Measurements from ENCODE around the gene MACO1.
"Not testable (repeated sequence)": the region's sequence is repeated elsewhere in the genome, so short reads cannot be mapped to it uniquely, and the experiment has no call there.

MACO1 gene, protein sequence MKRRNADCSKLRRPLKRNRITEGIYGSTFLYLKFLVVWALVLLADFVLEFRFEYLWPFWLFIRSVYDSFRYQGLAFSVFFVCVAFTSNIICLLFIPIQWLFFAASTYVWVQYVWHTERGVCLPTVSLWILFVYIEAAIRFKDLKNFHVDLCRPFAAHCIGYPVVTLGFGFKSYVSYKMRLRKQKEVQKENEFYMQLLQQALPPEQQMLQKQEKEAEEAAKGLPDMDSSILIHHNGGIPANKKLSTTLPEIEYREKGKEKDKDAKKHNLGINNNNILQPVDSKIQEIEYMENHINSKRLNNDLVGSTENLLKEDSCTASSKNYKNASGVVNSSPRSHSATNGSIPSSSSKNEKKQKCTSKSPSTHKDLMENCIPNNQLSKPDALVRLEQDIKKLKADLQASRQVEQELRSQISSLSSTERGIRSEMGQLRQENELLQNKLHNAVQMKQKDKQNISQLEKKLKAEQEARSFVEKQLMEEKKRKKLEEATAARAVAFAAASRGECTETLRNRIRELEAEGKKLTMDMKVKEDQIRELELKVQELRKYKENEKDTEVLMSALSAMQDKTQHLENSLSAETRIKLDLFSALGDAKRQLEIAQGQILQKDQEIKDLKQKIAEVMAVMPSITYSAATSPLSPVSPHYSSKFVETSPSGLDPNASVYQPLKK

DNA sequence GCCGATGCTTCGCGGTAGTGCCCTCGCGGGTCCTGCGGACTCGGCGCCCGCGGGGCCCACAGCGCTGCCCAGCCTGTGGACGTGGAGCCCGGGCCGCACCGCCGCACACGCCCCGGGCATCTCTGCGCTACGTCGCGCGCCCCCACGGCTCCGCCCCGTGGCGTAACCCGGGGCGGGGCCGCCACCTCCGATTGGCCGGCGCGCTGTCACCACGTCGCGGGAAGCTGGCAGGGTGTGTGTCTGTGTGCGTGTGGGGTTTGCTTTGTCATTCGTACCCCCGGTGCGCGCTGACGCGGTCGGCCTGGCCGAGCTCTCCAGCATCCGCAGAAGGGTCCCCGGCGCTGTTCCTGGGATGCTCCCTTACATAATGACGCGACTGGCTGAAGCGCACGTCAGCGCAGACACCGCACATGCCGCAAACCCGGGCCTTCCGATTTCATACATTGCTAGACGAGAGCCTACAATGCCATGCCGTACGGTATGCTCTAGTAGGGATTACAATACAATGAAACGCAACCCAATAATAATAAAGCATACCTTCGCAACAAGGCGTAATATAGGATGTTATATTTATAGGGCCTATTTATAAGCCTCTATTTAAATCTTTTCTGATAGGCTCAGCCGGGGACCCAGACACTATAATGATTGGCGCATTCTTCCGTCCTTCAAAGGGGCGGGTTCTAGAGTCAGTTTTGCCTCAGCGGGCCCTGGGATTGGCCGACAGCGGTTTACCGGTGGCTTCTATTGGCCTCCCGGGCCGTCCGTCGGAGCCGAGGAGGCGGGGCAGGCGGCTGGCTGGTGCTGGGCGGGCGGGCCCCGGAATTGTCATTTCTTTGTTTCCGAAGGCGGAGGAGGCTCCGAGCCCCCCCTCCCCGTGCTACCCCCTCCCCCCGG is at the start of gene MACO1:
TSS of gene MACO1 (plus strand) at position 825 of the 894 bp plus-strand sequence. CDS start 202 bp downstream, outside the sequence.
- H3K36me3 ChIP-seq (ENCODE audit: control insufficient read depth, insufficient read depth, low read length): no peaks in the 10 kb centered on the region
- peak; percentile 93 for DNase-seq (ENCODE audit: extremely low read depth, insufficient read length)
- no peaks in the 10 kb centered on the region for H3K27me3 ChIP-seq (replicated peaks; ENCODE audit: control insufficient read depth, insufficient read depth, low read length)
- TF ChIP-seq, protein P1, sequence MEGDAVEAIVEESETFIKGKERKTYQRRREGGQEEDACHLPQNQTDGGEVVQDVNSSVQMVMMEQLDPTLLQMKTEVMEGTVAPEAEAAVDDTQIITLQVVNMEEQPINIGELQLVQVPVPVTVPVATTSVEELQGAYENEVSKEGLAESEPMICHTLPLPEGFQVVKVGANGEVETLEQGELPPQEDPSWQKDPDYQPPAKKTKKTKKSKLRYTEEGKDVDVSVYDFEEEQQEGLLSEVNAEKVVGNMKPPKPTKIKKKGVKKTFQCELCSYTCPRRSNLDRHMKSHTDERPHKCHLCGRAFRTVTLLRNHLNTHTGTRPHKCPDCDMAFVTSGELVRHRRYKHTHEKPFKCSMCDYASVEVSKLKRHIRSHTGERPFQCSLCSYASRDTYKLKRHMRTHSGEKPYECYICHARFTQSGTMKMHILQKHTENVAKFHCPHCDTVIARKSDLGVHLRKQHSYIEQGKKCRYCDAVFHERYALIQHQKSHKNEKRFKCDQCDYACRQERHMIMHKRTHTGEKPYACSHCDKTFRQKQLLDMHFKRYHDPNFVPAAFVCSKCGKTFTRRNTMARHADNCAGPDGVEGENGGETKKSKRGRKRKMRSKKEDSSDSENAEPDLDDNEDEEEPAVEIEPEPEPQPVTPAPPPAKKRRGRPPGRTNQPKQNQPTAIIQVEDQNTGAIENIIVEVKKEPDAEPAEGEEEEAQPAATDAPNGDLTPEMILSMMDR (IDR thresholded peaks at IDR 0.05; ENCODE audit: insufficient read depth, low read length, poor library complexity, severe bottlenecking): no peak
- peak within 1 kb of the TSS; percentile 85 for H3K4me3 ChIP-seq (replicated peaks; ENCODE audit: low read depth, low read length)

DNA sequence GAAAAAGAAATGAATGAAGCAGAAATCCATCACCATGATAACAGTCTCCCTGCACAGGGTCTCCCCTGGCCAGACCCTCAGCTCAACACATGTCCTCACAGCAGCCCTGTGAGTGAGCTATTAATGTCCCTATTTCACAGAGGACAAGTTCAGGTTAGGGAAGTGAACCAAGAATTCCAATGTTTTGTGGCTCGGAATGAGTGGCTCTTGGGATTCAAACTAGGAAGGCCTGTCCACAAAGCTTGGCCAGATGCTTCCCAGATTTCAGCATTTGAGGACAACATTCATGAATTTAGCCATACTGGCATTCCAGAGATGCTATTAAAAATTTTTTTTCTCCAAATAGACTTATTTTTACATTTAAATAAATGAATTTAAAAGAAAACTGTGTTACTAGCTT is 48.2 kb upstream of the MACO1 start:
- not testable (repeated sequence) for H3K27me3 ChIP-seq (replicated peaks; ENCODE audit: control insufficient read depth, insufficient read depth, low read length); H3K4me3 ChIP-seq (replicated peaks; ENCODE audit: low read depth, low read length); H3K36me3 ChIP-seq (ENCODE audit: control insufficient read depth, insufficient read depth, low read length); DNase-seq (ENCODE audit: extremely low read depth, insufficient read length)

DNA sequence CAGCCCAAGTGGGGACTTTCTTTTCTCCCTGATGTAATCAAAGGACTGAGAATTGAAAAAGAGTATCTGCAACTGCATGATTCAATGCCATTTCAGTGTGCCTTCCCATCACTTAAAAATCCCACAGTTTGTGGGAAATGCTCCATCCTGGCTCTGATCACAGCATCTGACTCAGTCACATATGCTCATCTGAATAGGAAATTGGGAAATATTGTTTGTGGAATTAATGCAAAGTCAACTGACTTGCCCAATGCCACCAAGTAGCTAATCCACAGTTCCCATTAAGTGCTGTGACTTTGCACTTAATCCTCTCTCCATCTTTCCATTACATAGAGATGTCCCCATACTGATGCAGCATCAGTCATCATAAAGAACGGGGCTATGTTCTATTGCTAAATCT is 47.6 kb upstream of the MACO1 start:
- not testable (repeated sequence) for H3K36me3 ChIP-seq (ENCODE audit: control insufficient read depth, insufficient read depth, low read length); H3K27me3 ChIP-seq (replicated peaks; ENCODE audit: control insufficient read depth, insufficient read depth, low read length); DNase-seq (ENCODE audit: extremely low read depth, insufficient read length); H3K4me3 ChIP-seq (replicated peaks; ENCODE audit: low read depth, low read length)

DNA sequence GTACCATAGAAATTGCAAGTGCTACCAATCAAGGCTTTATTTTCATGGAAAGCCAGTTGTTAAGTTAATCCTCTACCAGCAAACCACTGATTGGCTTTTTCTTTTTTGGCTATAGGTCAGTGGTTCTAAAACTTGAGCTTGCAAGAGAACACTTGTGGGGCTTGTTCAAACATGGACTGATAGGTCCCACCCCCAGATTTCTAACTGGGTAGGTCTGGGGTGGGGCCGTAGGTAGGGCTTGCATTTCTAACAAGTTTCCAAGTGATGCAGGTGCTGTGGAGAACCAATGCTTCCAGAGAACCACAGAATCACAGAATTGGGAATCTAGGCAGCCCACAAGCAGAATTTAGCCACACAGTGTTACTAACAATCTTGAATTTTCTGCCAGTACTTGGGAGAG is 46.8 kb upstream of the MACO1 start:
- DNase-seq (ENCODE audit: extremely low read depth, insufficient read length); H3K4me3 ChIP-seq (replicated peaks; ENCODE audit: low read depth, low read length); H3K27me3 ChIP-seq (replicated peaks; ENCODE audit: control insufficient read depth, insufficient read depth, low read length); H3K36me3 ChIP-seq (ENCODE audit: control insufficient read depth, insufficient read depth, low read length): not testable (repeated sequence)

DNA sequence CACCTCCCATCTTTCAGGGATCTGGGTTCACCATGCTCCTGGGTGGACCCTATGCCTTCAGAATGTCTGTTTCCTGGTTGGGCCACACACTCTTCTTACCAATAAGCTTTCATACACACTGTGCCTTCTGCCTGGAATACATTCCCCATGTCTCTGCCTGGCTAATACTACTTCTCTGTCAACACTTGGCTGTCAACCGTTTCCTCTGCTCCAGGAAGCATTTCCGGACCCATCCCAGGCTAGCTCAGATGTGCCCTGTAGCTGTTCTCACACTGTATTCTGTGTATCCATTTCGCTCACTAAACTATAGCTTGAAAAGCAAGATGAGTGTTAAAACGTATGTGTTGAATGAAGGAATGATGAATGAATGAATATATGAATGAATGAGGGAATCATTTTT is 43.6 kb upstream of the MACO1 start:
- not testable (repeated sequence) for H3K27me3 ChIP-seq (replicated peaks; ENCODE audit: control insufficient read depth, insufficient read depth, low read length); DNase-seq (ENCODE audit: extremely low read depth, insufficient read length); H3K36me3 ChIP-seq (ENCODE audit: control insufficient read depth, insufficient read depth, low read length); H3K4me3 ChIP-seq (replicated peaks; ENCODE audit: low read depth, low read length)

DNA sequence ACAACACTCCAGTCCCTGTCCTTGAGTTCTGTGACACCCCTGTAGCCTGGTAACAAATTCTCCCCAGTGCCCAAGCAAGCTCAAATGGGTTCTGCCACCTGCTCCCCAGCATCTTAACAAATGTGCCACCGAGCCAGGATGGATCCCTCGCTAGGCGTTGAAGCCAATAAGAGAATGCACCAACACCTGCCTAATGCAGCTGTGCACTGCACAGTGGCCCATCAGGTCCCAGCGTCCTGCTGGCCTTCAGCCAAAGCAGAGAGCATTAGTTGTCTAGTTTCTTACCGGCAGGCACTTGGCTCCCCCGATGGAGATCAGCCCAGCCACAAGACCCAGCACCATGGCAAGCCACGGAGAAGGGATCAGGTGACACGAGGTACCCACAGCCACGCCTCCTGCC is 42.0 kb upstream of the MACO1 start:
- not testable (repeated sequence) for H3K27me3 ChIP-seq (replicated peaks; ENCODE audit: control insufficient read depth, insufficient read depth, low read length); H3K4me3 ChIP-seq (replicated peaks; ENCODE audit: low read depth, low read length)

DNA sequence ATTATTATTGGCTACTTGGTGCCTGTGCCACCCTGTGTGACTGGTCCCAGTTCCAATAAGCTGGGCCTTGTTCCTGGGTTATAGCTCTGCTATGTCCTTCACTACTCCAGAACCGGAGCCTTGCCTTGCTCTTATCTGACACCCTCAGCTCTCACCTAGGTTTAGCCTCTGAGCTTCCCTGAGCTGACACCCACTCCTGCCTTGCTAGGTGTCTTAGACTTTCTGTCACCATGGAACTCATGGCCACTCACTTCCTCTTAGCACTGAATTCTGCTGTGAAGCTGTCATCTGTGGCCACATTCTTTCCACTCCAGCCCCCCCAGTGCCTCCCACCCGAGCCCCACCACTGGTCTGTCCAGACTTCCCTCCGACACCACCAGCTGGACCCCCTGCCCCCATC is 41.0 kb upstream of the MACO1 start:
- not testable (repeated sequence) for H3K36me3 ChIP-seq (ENCODE audit: control insufficient read depth, insufficient read depth, low read length); H3K27me3 ChIP-seq (replicated peaks; ENCODE audit: control insufficient read depth, insufficient read depth, low read length); H3K4me3 ChIP-seq (replicated peaks; ENCODE audit: low read depth, low read length); DNase-seq (ENCODE audit: extremely low read depth, insufficient read length)

More for the DNA sequence above, 42.0 kb upstream of the MACO1 start:
- H3K36me3 ChIP-seq (ENCODE audit: control insufficient read depth, insufficient read depth, low read length); DNase-seq (ENCODE audit: extremely low read depth, insufficient read length): not testable (repeated sequence)

DNA sequence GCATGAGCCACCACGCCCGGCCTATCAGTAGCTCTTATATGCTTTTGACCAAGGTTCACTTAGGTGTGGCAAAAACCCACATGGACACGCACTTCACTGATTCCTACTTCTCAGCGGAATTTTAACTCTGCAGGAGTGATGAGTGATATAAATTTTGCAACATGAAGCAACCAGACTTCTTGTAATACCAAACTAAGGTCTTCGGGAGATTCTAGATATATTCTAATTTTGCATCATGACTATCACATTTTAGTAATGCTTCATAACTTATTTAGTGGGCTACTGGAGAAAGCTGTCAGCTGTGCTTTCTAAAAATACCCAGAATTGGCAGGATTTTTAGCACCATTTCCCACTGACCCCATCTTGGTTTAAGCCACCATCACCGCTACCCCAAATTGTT is 37.9 kb upstream of the MACO1 start:
- no peaks in the 10 kb centered on the region for H3K27me3 ChIP-seq (replicated peaks; ENCODE audit: control insufficient read depth, insufficient read depth, low read length)
- H3K4me3 ChIP-seq (replicated peaks; ENCODE audit: low read depth, low read length): no peak overlapping the region
- TF ChIP-seq, protein P1 (IDR thresholded peaks at IDR 0.05; ENCODE audit: insufficient read depth, low read length, poor library complexity, severe bottlenecking): no peak
- no peak for DNase-seq (ENCODE audit: extremely low read depth, insufficient read length)
- H3K36me3 ChIP-seq (ENCODE audit: control insufficient read depth, insufficient read depth, low read length): no peaks in the 10 kb centered on the region

DNA sequence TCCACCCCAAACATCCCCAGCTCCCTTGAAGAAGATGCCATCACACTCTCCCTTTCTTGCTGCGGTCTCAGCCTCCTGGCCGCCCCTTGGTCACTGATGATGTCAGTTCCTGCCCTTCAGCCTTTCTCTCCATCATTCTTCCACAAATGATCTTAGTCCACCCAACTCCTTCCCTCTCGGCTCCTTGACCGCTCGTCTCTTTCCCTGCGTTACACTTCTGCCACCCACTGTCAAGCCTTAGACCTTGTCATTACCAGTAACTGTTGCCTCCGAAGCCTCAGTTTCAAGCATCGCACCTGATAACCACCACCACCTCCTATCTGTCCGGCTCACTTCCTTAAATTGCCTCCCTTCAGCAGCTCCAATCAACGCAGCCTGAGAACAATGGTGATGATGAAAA is 33.1 kb upstream of the MACO1 start:
- not testable (repeated sequence) for H3K36me3 ChIP-seq (ENCODE audit: control insufficient read depth, insufficient read depth, low read length); DNase-seq (ENCODE audit: extremely low read depth, insufficient read length); H3K4me3 ChIP-seq (replicated peaks; ENCODE audit: low read depth, low read length); H3K27me3 ChIP-seq (replicated peaks; ENCODE audit: control insufficient read depth, insufficient read depth, low read length)

DNA sequence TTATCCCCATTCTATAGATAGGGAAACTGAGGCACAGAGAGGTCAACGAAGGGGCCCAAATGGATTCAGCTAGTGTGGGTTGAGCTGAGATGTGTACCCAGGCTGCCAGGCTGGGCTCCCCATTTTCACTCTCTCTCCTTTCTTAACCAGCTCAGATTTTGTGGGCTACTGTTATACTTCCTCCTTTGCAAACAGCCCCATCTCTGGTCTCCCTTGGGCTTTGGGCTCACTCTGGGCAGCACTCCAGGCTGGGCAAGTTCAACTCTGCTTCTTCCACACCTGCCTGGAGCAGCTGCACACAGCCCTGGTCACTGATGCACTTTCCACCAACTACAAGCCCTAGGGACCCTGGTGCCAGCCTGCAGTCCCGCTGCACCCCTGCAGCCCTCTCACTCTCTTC is 32.6 kb upstream of the MACO1 start:
- not testable (repeated sequence) for H3K4me3 ChIP-seq (replicated peaks; ENCODE audit: low read depth, low read length); H3K36me3 ChIP-seq (ENCODE audit: control insufficient read depth, insufficient read depth, low read length); H3K27me3 ChIP-seq (replicated peaks; ENCODE audit: control insufficient read depth, insufficient read depth, low read length); DNase-seq (ENCODE audit: extremely low read depth, insufficient read length)
